H1 (cell line): ENCODE measurements around the gene BRSK2.

Experiments used
- CTCF ChIP-seq, 3 experiments: IDR thresholded peaks; 1 replicate in 2 of 3; 2 replicates in 1 of 3; pipeline versions ENCODE4 v1.5.1 to v1.6.1; 2011; ENCODE audit warnings: low read length in 3 of 3, mild to moderate bottlenecking in 3 of 3, inconsistent platforms in 2 of 3, low read depth in 1 of 3, moderate library complexity in 1 of 3; ENCODE audit not compliant: insufficient read depth in 1 of 3; ENCODE audit errors: control extremely low read depth in 1 of 3
- GABPA ChIP-seq: IDR thresholded peaks from 2 replicates; pipeline ENCODE4 v1.6.1; 2011; ENCODE audit warnings: mild to moderate bottlenecking, low read length, moderate library complexity, borderline replicate concordance; ENCODE audit not compliant: insufficient read depth
- PHF8 ChIP-seq: fragments of 200-600 bp; sonication (generic); conservative IDR thresholded peaks from 2 replicates; pipeline ENCODE4 v1.7.1; 2012; ENCODE audit warnings: low read depth, mild to moderate bottlenecking, inconsistent platforms, low read length, moderate library complexity
- POLR2A ChIP-seq, 2 experiments: IDR thresholded peaks; 1 replicate in 1 of 2; 2 replicates in 1 of 2; pipeline ENCODE4 v1.6.1; 2011; ENCODE audit warnings: low read depth in 2 of 2, low read length in 2 of 2, mild to moderate bottlenecking in 2 of 2; ENCODE audit errors: control extremely low read depth in 1 of 2

- TF ChIP-seq POLR2A (IDR thresholded peaks at IDR 0.05; ENCODE audit: control extremely low read depth in 1 of 2, low read depth in 2 of 2, low read length in 2 of 2) = no peak
- TF ChIP-seq CTCF (IDR thresholded peaks at IDR 0.05; ENCODE audit: control extremely low read depth in 1 of 3, insufficient read depth in 1 of 3, low read depth in 1 of 3, low read length in 3 of 3) = no peak
- no peak for TF ChIP-seq PHF8
- no peak for TF ChIP-seq GABPA
These were observed 8.3 kb downstream of the BRSK2 start for GRCh38 chr11:1397862-1398527.
